Neural cell (in vitro differentiated cells): Measurements from ENCODE around the gene FSTL3. TPM values are rescaled to one million over a fixed set of nuclear protein-coding genes. Genes with fewer than 3 reads are reported as not detected.
A peak's percentile ranks its signal among the peaks of the same experiment; 100 is the strongest.

Source experiments
- H2AFZ ChIP-seq: fragments of 200-600, 300-800 bp; sonication (generic), shearing (Covaris generic); 2 replicates; pipeline ENCODE4 v1.6.0; 2014; ENCODE audit warnings: low read depth, mild to moderate bottlenecking, antibody characterized with exemption, low read length, moderate library complexity
- H3F3A ChIP-seq: fragments of 200-600 bp; shearing (Covaris generic); 2 replicates; pipeline ENCODE4 v1.6.1; 2016; ENCODE audit warnings: mild to moderate bottlenecking, moderate library complexity, mixed read lengths, antibody characterized with exemption, low read length; ENCODE audit not compliant: insufficient read depth, poor library complexity, severe bottlenecking
- H3K27ac ChIP-seq: fragments of 200-600, 300-800 bp; sonication (generic), shearing (Covaris generic); 2 replicates; pipeline ENCODE4 v1.5.1; 2014; ENCODE audit warnings: mild to moderate bottlenecking, low read length, moderate library complexity
- H3K27me3 ChIP-seq: fragments of 300-800, 200-600 bp; sonication (generic), shearing (Covaris generic); 2 replicates; pipeline ENCODE4 v1.6.0; 2014; ENCODE audit warnings: mild to moderate bottlenecking, low read depth, low read length, moderate library complexity; ENCODE audit not compliant: insufficient read depth
- H3K36me3 ChIP-seq: fragments of 300-800, 200-600 bp; sonication (generic), shearing (Covaris generic); 2 replicates; pipeline ENCODE4 v1.5.1; 2014; ENCODE audit warnings: mild to moderate bottlenecking, antibody characterized with exemption, low read length, moderate library complexity; ENCODE audit not compliant: insufficient read depth
- H3K4me2 ChIP-seq: fragments of 300-800, 200-600 bp; sonication (generic), shearing (Covaris generic); 2 replicates; pipeline ENCODE4 v1.6.0; 2014; ENCODE audit warnings: mild to moderate bottlenecking, low read length
- H3K4me3 ChIP-seq: fragments of 300-800, 200-600 bp; sonication (generic), shearing (Covaris generic); 2 replicates; pipeline ENCODE4 v1.5.1; 2014; ENCODE audit warnings: mild to moderate bottlenecking, low read length, moderate library complexity
- H3K79me2 ChIP-seq: fragments of 200-600 bp; shearing (Covaris generic); replicated peaks from 2 replicates; pipeline ENCODE4 v1.6.0; 2014; ENCODE audit warnings: mild to moderate bottlenecking, low read length, moderate library complexity; ENCODE audit not compliant: insufficient read depth
- H3K9ac ChIP-seq: fragments of 300-800, 200-600 bp; sonication (generic), shearing (Covaris generic); 2 replicates; pipeline ENCODE4 v1.6.1; 2016; ENCODE audit warnings: mild to moderate bottlenecking, low read length, mixed read lengths
- H3K9me2 ChIP-seq: fragments of 200-600 bp; shearing (Covaris generic); 2 replicates; pipeline ENCODE4 v1.6.1; 2016; ENCODE audit warnings: mild to moderate bottlenecking, low read length, mixed read lengths; ENCODE audit not compliant: insufficient read depth
- H3K9me3 ChIP-seq: fragments of 200-600, 300-800 bp; sonication (generic), shearing (Covaris generic); 2 replicates; pipeline ENCODE4 v1.6.1; 2016; ENCODE audit warnings: mild to moderate bottlenecking, mixed run types, low read length, moderate library complexity, mixed read lengths
- H4K20me1 ChIP-seq: fragments of 200-600 bp; shearing (Covaris generic); 2 replicates; pipeline ENCODE4 v1.6.1; 2016; ENCODE audit warnings: mild to moderate bottlenecking, mixed run types; ENCODE audit not compliant: insufficient read depth
- EP300 ChIP-seq: fragments of 450-650 bp; conservative IDR thresholded peaks from 2 replicates; pipeline ENCODE4 v1.6.1; 2014; ENCODE audit warnings: antibody characterized with exemption, mild to moderate bottlenecking, moderate library complexity; ENCODE audit not compliant: poor library complexity, severe bottlenecking
- EZH2 ChIP-seq: fragments of 200-600, 300-800 bp; shearing (Covaris generic), sonication (generic); IDR thresholded peaks from 2 replicates; pipeline ENCODE4 v1.6.1; 2014; ENCODE audit warnings: antibody characterized with exemption, low read length, borderline replicate concordance, mild to moderate bottlenecking; ENCODE audit not compliant: insufficient read depth, poor library complexity, severe bottlenecking
- MXI1 ChIP-seq: fragments of 450-650 bp; conservative IDR thresholded peaks from 2 replicates; pipeline ENCODE4 v1.6.1; 2014; ENCODE audit warnings: antibody characterized with exemption, mild to moderate bottlenecking; ENCODE audit not compliant: poor library complexity, severe bottlenecking
- POLR2AphosphoS5 ChIP-seq: IDR thresholded peaks from 2 replicates; pipeline ENCODE4 v1.6.1; 2012
- RAD21 ChIP-seq: fragments of 450-650 bp; conservative IDR thresholded peaks from 2 replicates; pipeline ENCODE4 v1.6.1; 2014; ENCODE audit warnings: antibody characterized with exemption, mild to moderate bottlenecking, moderate library complexity
- SMC3 ChIP-seq: fragments of 450-650 bp; conservative IDR thresholded peaks from 2 replicates; pipeline ENCODE4 v1.6.1; 2014; ENCODE audit warnings: antibody characterized with exemption, mild to moderate bottlenecking, moderate library complexity; ENCODE audit not compliant: poor library complexity
- TAF1 ChIP-seq: IDR thresholded peaks from 2 replicates; pipeline ENCODE4 v1.6.1; 2012; ENCODE audit warnings: low read depth
- polyA plus RNA-seq: library from polyadenylated mRNA; depleted of rRNA; stranded (reverse); fragments of >200 nt; gene quantifications from 2 replicates; pipeline ENCODE4 v1.2.3, GENCODE V29; 2014
- TF ChIP-seq, protein P1 (sequence below): fragments of 450-650 bp; IDR thresholded peaks from 2 replicates; pipeline ENCODE4 v1.5.1; 2014; ENCODE audit warnings: antibody characterized with exemption, mild to moderate bottlenecking, moderate library complexity; ENCODE audit not compliant: poor library complexity, severe bottlenecking
- TF ChIP-seq, protein P2 (sequence below): IDR thresholded peaks from 2 replicates; pipeline ENCODE4 v1.6.1; 2012; ENCODE audit warnings: borderline replicate concordance

FSTL3 gene
- polyA plus RNA-seq, 1 donor from 2014 or later: 3.1 TPM

DNA sequence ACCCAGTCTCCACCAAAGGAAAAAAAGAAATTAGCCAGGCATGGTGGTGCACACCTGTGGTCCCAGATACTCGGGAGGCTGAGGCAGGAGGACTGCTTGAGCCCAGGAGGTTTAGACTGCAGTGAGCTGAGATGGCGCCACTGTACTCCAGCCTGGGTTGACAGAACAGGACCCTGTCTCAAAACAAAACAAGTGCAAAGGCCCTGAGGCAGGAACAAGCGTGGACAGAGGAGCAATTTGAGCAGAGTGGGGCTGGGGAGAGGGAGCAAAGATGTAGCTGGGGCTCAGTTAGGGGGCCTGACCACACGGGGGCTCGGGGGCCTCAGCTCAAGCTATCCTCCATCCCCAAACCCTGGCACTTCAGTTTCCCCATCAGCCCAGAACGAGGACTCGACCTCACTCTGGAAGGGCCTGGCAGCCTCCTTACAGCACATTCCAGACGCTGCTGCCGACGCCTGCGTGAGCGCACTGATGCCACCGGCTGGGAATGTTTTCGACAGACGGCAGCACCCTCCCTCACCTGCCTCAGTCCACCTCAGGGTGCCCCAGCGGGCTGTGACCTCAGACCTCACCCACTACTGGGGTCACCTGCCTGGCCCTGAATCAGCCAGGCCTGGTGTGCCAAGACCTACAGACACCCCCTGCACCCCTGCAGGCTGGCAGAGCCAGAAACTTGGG lies 41.1 kb upstream of the FSTL3 start:
- H3K4me2 ChIP-seq: no peak overlapping the region

DNA sequence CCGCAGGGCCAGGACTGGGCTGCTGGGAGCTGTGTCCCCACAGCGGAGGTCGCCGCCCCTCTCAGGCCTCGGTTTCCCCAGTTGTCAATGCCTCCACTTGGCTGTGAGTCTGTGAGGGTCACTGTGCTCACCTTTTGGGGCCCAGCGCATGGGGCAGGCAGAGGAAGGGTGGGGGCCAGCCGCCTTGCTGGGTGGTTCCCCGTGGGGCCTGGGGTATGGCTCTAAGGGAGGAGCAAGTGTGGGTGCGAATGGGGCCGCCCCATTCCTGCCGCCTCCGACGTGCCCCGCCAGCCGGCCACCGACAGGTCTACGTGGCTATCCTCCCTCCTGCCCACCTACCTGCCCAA lies 37.3 kb upstream of the FSTL3 start:
- no peak overlapping the region for H3K9ac ChIP-seq
- H3F3A ChIP-seq: no peaks in the 10 kb centered on the region
- no peaks in the 10 kb centered on the region for H3K27me3 ChIP-seq
- no peaks in the 10 kb centered on the region for H3K9me2 ChIP-seq
- H3K27ac ChIP-seq: no peak overlapping the region
- H3K36me3 ChIP-seq: no peaks in the 10 kb centered on the region
- H3K9me3 ChIP-seq: no peaks in the 10 kb centered on the region
- no peak overlapping the region for H2AFZ ChIP-seq
- peaks cover 4% of the 10 kb centered on the region for H3K79me2 ChIP-seq
- TF ChIP-seq EZH2 (no peak), TAF1 (no peak), EP300 (no peak), MXI1 (no peak), SMC3 (no peak), RAD21 (no peak), POLR2AphosphoS5 (no peak)
- TF ChIP-seq, protein P1, sequence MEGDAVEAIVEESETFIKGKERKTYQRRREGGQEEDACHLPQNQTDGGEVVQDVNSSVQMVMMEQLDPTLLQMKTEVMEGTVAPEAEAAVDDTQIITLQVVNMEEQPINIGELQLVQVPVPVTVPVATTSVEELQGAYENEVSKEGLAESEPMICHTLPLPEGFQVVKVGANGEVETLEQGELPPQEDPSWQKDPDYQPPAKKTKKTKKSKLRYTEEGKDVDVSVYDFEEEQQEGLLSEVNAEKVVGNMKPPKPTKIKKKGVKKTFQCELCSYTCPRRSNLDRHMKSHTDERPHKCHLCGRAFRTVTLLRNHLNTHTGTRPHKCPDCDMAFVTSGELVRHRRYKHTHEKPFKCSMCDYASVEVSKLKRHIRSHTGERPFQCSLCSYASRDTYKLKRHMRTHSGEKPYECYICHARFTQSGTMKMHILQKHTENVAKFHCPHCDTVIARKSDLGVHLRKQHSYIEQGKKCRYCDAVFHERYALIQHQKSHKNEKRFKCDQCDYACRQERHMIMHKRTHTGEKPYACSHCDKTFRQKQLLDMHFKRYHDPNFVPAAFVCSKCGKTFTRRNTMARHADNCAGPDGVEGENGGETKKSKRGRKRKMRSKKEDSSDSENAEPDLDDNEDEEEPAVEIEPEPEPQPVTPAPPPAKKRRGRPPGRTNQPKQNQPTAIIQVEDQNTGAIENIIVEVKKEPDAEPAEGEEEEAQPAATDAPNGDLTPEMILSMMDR: no peak
- TF ChIP-seq, protein P2, sequence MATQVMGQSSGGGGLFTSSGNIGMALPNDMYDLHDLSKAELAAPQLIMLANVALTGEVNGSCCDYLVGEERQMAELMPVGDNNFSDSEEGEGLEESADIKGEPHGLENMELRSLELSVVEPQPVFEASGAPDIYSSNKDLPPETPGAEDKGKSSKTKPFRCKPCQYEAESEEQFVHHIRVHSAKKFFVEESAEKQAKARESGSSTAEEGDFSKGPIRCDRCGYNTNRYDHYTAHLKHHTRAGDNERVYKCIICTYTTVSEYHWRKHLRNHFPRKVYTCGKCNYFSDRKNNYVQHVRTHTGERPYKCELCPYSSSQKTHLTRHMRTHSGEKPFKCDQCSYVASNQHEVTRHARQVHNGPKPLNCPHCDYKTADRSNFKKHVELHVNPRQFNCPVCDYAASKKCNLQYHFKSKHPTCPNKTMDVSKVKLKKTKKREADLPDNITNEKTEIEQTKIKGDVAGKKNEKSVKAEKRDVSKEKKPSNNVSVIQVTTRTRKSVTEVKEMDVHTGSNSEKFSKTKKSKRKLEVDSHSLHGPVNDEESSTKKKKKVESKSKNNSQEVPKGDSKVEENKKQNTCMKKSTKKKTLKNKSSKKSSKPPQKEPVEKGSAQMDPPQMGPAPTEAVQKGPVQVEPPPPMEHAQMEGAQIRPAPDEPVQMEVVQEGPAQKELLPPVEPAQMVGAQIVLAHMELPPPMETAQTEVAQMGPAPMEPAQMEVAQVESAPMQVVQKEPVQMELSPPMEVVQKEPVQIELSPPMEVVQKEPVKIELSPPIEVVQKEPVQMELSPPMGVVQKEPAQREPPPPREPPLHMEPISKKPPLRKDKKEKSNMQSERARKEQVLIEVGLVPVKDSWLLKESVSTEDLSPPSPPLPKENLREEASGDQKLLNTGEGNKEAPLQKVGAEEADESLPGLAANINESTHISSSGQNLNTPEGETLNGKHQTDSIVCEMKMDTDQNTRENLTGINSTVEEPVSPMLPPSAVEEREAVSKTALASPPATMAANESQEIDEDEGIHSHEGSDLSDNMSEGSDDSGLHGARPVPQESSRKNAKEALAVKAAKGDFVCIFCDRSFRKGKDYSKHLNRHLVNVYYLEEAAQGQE: no peak
- H3K4me3 ChIP-seq: peak overlapping the region; percentile 63
- H3K4me2 ChIP-seq: no peak overlapping the region
- no peaks in the 10 kb centered on the region for H4K20me1 ChIP-seq

More for the DNA sequence above, 41.1 kb upstream of the FSTL3 start:
- Histone ChIP-seq H3K27me3 (no peaks in the 10 kb centered on the region), H3F3A (no peaks in the 10 kb centered on the region), H3K79me2 (peaks cover 8% of the 10 kb centered on the region), H2AFZ (no peak overlapping the region), H3K9me3 (no peaks in the 10 kb centered on the region), H3K27ac (no peak overlapping the region), H3K4me3 (no peak overlapping the region), H3K9me2 (no peaks in the 10 kb centered on the region), H3K9ac (no peak overlapping the region), H3K36me3 (no peaks in the 10 kb centered on the region), H4K20me1 (no peaks in the 10 kb centered on the region)
- TF ChIP-seq SMC3 (no peak), TAF1 (no peak), POLR2AphosphoS5 (no peak), MXI1 (no peak), EZH2 (no peak), EP300 (no peak), RAD21 (no peak)
- TF ChIP-seq, protein P2: no peak
- TF ChIP-seq, protein P1: no peak
